ENCODE data around the gene LSM14B.

GRCh38 chr20:62096421-62097380 lies 25.6 kb upstream of the LSM14B start:
- TF ChIP-seq EZH2 (IDR thresholded peaks at IDR 0.05) = no peak
- TF ChIP-seq POLR2AphosphoS5 (IDR thresholded peaks at IDR 0.05; ENCODE audit: borderline replicate concordance, low read depth, low read length) = no peak

Data from SK-N-MC (cell line).